GM12878 (cell line): ENCODE measurements around the gene RDH16. TPM values are rescaled to one million over a fixed set of nuclear protein-coding genes. Genes with fewer than 3 reads are reported as not detected.

ENCODE experiments used
- CBX3 ChIP-seq: fragments of 200-600 bp; sonication (generic); IDR thresholded peaks from 2 replicates; pipeline ENCODE4 v1.6.1; 2016; ENCODE audit warnings: low read depth, borderline replicate concordance
- CREM ChIP-seq: IDR thresholded peaks from 2 replicates; pipeline ENCODE4 v1.6.1; 2014; ENCODE audit warnings: antibody characterized with exemption, low read depth
- DPF2 ChIP-seq: fragments of 450-650 bp; IDR thresholded peaks from 2 replicates; pipeline ENCODE4 v1.6.1; 2017; ENCODE audit warnings: mild to moderate bottlenecking
- ESRRA ChIP-seq: IDR thresholded peaks from 2 replicates; pipeline ENCODE4 v1.6.1; 2012; ENCODE audit warnings: mild to moderate bottlenecking, low read length, improper control_type of control experiment
- KDM1A ChIP-seq: fragments of 200-600 bp; sonication (generic); IDR thresholded peaks from 2 replicates; pipeline ENCODE4 v1.6.1; 2016; ENCODE audit warnings: borderline replicate concordance
- NFIC ChIP-seq: IDR thresholded peaks from 2 replicates; pipeline ENCODE4 v1.6.1; 2012; ENCODE audit warnings: low read depth, mild to moderate bottlenecking, inconsistent platforms, low read length, moderate library complexity
- NFYA ChIP-seq: IDR thresholded peaks from 2 replicates; pipeline ENCODE4 v1.6.1; 2011; ENCODE audit warnings: low read depth, mild to moderate bottlenecking, low read length, improper control_type of control experiment, borderline replicate concordance
- NFYB ChIP-seq: IDR thresholded peaks from 2 replicates; pipeline ENCODE4 v1.6.1; 2011; ENCODE audit warnings: low read depth, mild to moderate bottlenecking, low read length, improper control_type of control experiment, moderate library complexity; ENCODE audit not compliant: insufficient read depth
- PAX5 ChIP-seq: IDR thresholded peaks from 2 replicates; pipeline ENCODE4 v1.6.1; 2011; ENCODE audit warnings: low read depth, low read length, borderline replicate concordance
- POU2F2 ChIP-seq: IDR thresholded peaks from 3 replicates; pipeline ENCODE4 v1.6.1; 2011; ENCODE audit warnings: low read depth, mild to moderate bottlenecking, low read length, borderline replicate concordance
- REST ChIP-seq: IDR thresholded peaks from 2 replicates; pipeline ENCODE4 v1.6.1; 2012; ENCODE audit warnings: mild to moderate bottlenecking, low read depth, low read length
- RUNX3 ChIP-seq: IDR thresholded peaks from 2 replicates; pipeline ENCODE4 v1.6.1; 2012; ENCODE audit warnings: low read length, inconsistent platforms
- SIX5 ChIP-seq: IDR thresholded peaks from 2 replicates; pipeline ENCODE4 v1.6.1; 2011; ENCODE audit warnings: mild to moderate bottlenecking, low read depth, low read length, moderate library complexity; ENCODE audit not compliant: severe bottlenecking
- SKIL ChIP-seq: fragments of 450-650 bp; IDR thresholded peaks from 2 replicates; pipeline ENCODE4 v1.6.1; 2017; ENCODE audit warnings: mild to moderate bottlenecking, low read depth, inconsistent platforms; ENCODE audit not compliant: poor library complexity, severe bottlenecking
- SMAD5 ChIP-seq: IDR thresholded peaks from 2 replicates; pipeline ENCODE4 v1.6.1; 2016; ENCODE audit warnings: antibody characterized with exemption, low read depth
- SMC3 ChIP-seq: IDR thresholded peaks from 2 replicates; pipeline ENCODE4 v1.6.1; 2011; ENCODE audit warnings: low read length, improper control_type of control experiment, borderline replicate concordance
- SP1 ChIP-seq: IDR thresholded peaks from one replicate; pipeline ENCODE4 v1.6.1; 2011; ENCODE audit warnings: low read depth, low read length
- SUPT20H ChIP-seq: IDR thresholded peaks from 2 replicates; pipeline ENCODE4 v1.6.1; 2011; ENCODE audit warnings: low read depth, mild to moderate bottlenecking, low read length, moderate library complexity, borderline replicate concordance; ENCODE audit not compliant: control insufficient read depth
- ZBTB11 ChIP-seq: fragments of 450-650 bp; formaldehyde crosslinking; IDR thresholded peaks from 2 replicates; pipeline ENCODE4 v1.5.0; 2022; ENCODE audit warnings: mild to moderate bottlenecking, missing genetic modification characterization
- ZNF384 ChIP-seq: IDR thresholded peaks from 2 replicates; pipeline ENCODE4 v1.6.1; 2012; ENCODE audit warnings: low read depth, mild to moderate bottlenecking, low read length, improper control_type of control experiment, borderline replicate concordance
- polyA plus RNA-seq, 11 experiments: library from polyadenylated mRNA; depleted of rRNA in 4 of 11; unstranded in 6 of 11; stranded (reverse) in 5 of 11; fragments of >200 nt; fragmentation: Nextera tagmentation in 4 of 11; fragmentation: Illumina TruSeq in 1 of 11; extraction: Ambion mirVana in 4 of 11; extraction: Trizol in 1 of 11; gene quantifications; 1 replicate in 1 of 11; 2 replicates in 10 of 11; pipeline versions ENCODE4 v1.2.1 to v1.2.3, GENCODE V29; 2011 to 2016; ENCODE audit warnings: inconsistent platforms in 2 of 11, missing spikeins in 2 of 11, low read depth in 1 of 11
- total RNA-seq, 4 experiments: library from RNA; depleted of rRNA in 3 of 4; stranded (reverse); fragments of >200 nt in 3 of 4; fragmentation: Illumina TruSeq in 1 of 4; extraction: Trizol in 1 of 4; gene quantifications; 2 replicates each; pipeline versions ENCODE4 v1.2.1 to v1.2.3, GENCODE V29; 2013 to 2021

RDH16 gene
- total and polyA plus RNA-seq, 10 of the 15 experiments (the other 5 are each of a cell fraction or from before 2014, with no cell fraction given), result 0.04 to 0.31 (median 0.06) TPM

DNA sequence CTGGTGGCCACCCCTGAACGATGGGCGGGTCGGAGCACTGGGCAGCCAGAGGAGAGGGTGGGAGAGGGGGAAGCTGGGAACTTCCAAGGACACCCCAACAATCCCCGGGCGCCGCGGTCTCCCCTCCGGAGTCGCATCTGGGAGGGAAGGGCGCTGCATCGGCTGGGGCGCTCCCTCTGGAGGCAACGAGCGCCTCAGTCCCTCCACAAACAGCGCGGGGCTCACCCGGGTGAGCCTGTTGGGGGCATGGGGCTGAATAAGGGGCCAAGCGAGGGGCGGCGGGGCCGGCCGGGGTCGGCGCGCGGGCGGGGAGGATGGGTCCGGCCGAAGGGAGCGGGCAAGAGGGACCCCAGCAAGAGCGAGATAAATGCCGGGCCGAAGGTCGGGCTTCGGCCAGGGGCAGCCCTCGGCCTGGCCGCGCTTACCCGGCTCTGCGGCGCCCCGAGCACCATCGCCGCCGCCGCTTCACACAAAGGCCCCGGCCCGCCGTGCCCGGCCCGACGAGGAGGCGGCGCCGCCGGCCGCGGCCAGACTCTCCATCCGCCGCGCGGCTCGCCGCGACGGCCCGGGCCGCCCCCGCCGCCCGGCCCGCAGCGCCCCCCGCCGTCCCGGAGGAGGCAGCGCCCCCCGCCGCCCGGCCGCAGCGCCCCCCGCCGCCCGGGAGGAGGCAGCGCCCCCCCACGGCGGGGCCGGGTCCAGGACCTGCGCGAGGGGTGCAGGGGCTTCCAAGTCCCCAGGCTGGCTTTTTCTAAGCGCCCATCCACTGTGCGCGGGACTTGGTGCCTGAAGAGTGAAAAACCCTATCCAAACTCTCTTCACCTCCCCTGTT is 48.8 kb upstream of the RDH16 start, which contains the start of gene ZBTB39 (continued):
- TF ChIP-seq SIX5 (no peak), CREM (no peak), NFIC (no peak), CBX3 (no peak), KDM1A (no peak), SKIL (no peak), SUPT20H (no peak), ZBTB11 (CRISPR knock-in tag) (no peak), PAX5 (no peak), POU2F2 (no peak), SMAD5 (no peak), SP1 (no peak), DPF2 (no peak), NFYB (no peak), REST (no peak), ESRRA (no peak), SMC3 (no peak), ZNF384 (no peak), RUNX3 (no peak), NFYA (no peak)
